HepG2 (cell line): Measurements from ENCODE around the gene PRDM10. TPM values are rescaled to one million over a fixed set of nuclear protein-coding genes. Genes with fewer than 3 reads are reported as not detected.

ENCODE experiments used
- ATF5 ChIP-seq: sonication (generic); formaldehyde crosslinking; IDR thresholded peaks from 2 replicates; pipeline ENCODE4 v1.4.0; 2020; ENCODE audit warnings: mild to moderate bottlenecking, low read depth, missing genetic modification reagents
- CBX1 ChIP-seq: IDR thresholded peaks from one replicate; pipeline ENCODE4 v1.6.1; 2016; ENCODE audit warnings: antibody characterized with exemption, low read depth
- CCDC6 ChIP-seq: sonication (generic); formaldehyde crosslinking; IDR thresholded peaks from 2 replicates; pipeline ENCODE4 v1.8.1; 2022; ENCODE audit warnings: mild to moderate bottlenecking, missing genetic modification reagents, moderate library complexity
- ELF1 ChIP-seq: sonication (generic); formaldehyde crosslinking; IDR thresholded peaks from 2 replicates; pipeline ENCODE4 v1.4.0; 2020; ENCODE audit warnings: missing genetic modification reagents
- KLF13 ChIP-seq: sonication (generic); formaldehyde crosslinking; IDR thresholded peaks from 2 replicates; pipeline ENCODE4 v1.4.0; 2020; ENCODE audit warnings: mild to moderate bottlenecking, missing genetic modification reagents
- KLF16 ChIP-seq, 2 experiments: sonication (generic) in 1 of 2; formaldehyde crosslinking in 1 of 2; IDR thresholded peaks; 2 replicates each; pipeline versions ENCODE4 v1.6.1 to v1.8.0; 2016 to 2023; ENCODE audit warnings: missing genetic modification reagents in 2 of 2, missing compliant biosample characterization in 1 of 2
- NKX3-1 ChIP-seq: sonication (generic); formaldehyde crosslinking; IDR thresholded peaks from 2 replicates; pipeline ENCODE4 v1.5.0; 2020; ENCODE audit warnings: missing genetic modification reagents
- SMAD1 ChIP-seq: sonication (generic); formaldehyde crosslinking; IDR thresholded peaks from 2 replicates; pipeline ENCODE4 v1.4.0; 2020; ENCODE audit warnings: missing genetic modification reagents, low read depth, mild to moderate bottlenecking, borderline replicate concordance
- SOX6 ChIP-seq, 2 experiments: fragments of 450-650 bp in 1 of 2; sonication (generic) in 1 of 2; formaldehyde crosslinking in 1 of 2; IDR thresholded peaks; 2 replicates each; pipeline versions ENCODE4 v1.4.0 to v1.6.1; 2017 to 2020; ENCODE audit warnings: antibody characterized with exemption in 1 of 2, mild to moderate bottlenecking in 1 of 2, missing genetic modification reagents in 1 of 2
- SP5 ChIP-seq: IDR thresholded peaks from 2 replicates; pipeline ENCODE4 v1.6.1; 2016; ENCODE audit warnings: low read depth, borderline replicate concordance
- SYNCRIP ChIP-seq: fragments of 200-400 bp; formaldehyde crosslinking; IDR thresholded peaks from 2 replicates; pipeline ENCODE4 v1.6.1; 2018; ENCODE audit warnings: mild to moderate bottlenecking, low read depth, low read length; ENCODE audit not compliant: insufficient read depth
- ZBTB34 ChIP-seq: sonication (generic); formaldehyde crosslinking; IDR thresholded peaks from 2 replicates; pipeline ENCODE4 v1.8.0; 2022; ENCODE audit warnings: mild to moderate bottlenecking, missing genetic modification reagents
- ZBTB42 ChIP-seq: sonication (generic); formaldehyde crosslinking; IDR thresholded peaks from 2 replicates; pipeline ENCODE4 v1.5.0; 2020; ENCODE audit warnings: mild to moderate bottlenecking, missing genetic modification reagents
- ZNF260 ChIP-seq: sonication (generic); formaldehyde crosslinking; IDR thresholded peaks from 2 replicates; pipeline ENCODE4 v1.4.0; 2020; ENCODE audit warnings: missing genetic modification reagents, low read depth, mild to moderate bottlenecking, borderline replicate concordance
- ZNF333 ChIP-seq: sonication (generic); formaldehyde crosslinking; IDR thresholded peaks from 2 replicates; pipeline ENCODE4 v1.4.0; 2020; ENCODE audit warnings: mild to moderate bottlenecking, missing genetic modification reagents, borderline replicate concordance
- ZNF75D ChIP-seq: sonication (generic); formaldehyde crosslinking; IDR thresholded peaks from 2 replicates; pipeline ENCODE4 v1.8.1; 2023; ENCODE audit warnings: missing genetic modification reagents, mild to moderate bottlenecking, borderline replicate concordance
- ZSCAN31 ChIP-seq: sonication (generic); formaldehyde crosslinking; IDR thresholded peaks from 2 replicates; pipeline ENCODE4 v1.5.0; 2020; ENCODE audit warnings: low read depth, mild to moderate bottlenecking, missing genetic modification reagents
- ZZZ3 ChIP-seq: sonication (generic); formaldehyde crosslinking; IDR thresholded peaks from 2 replicates; pipeline ENCODE4 v1.4.0; 2020; ENCODE audit warnings: missing genetic modification reagents, mild to moderate bottlenecking, borderline replicate concordance
- polyA plus RNA-seq, 8 experiments: library from polyadenylated mRNA; depleted of rRNA in 3 of 8; stranded (reverse) in 7 of 8; unstranded in 1 of 8; fragments of >200 nt; fragmentation: Illumina TruSeq in 4 of 8; extraction: Trizol in 4 of 8; gene quantifications; 2 replicates each; pipeline versions ENCODE4 v1.2.1 to v1.2.3, GENCODE V29; 2011 to 2016; ENCODE audit warnings: low read depth in 4 of 8, missing spikeins in 1 of 8, mixed read lengths in 1 of 8; ENCODE audit not compliant: insufficient read depth in 1 of 8
- total RNA-seq, 5 experiments: library from RNA; depleted of rRNA; stranded (reverse); fragments of >200 nt; fragmentation: Illumina TruSeq; extraction: Trizol; gene quantifications; 2 replicates each; pipeline ENCODE4 v1.2.3, GENCODE V29; 2016; ENCODE audit warnings: low read depth in 1 of 5
- TF ChIP-seq, protein P1 (sequence below): IDR thresholded peaks from 2 replicates; pipeline ENCODE4 v1.4.0; 2020; ENCODE audit warnings: mild to moderate bottlenecking, missing genetic modification reagents
- TF ChIP-seq, protein P2 (sequence below): sonication (generic); formaldehyde crosslinking; IDR thresholded peaks from 2 replicates; pipeline ENCODE4 v1.4.0; 2020; ENCODE audit warnings: missing genetic modification reagents, borderline replicate concordance

PRDM10 gene
- total and polyA plus RNA-seq, 2 of the 13 experiments (the other 11 are each of a cell fraction or from before 2014, with no cell fraction given) = 5.7 to 5.8 TPM

GRCh38 chr11:129895126-129896041, 107.3 kb downstream of the PRDM10 start, which contains the start of gene NFRKB (continued):
- TF ChIP-seq ATF5 (CRISPR knock-in tag) (no peak), ZSCAN31 (CRISPR knock-in tag) (peak; percentile 34; the same call in 1 of the 2 replicates), KLF16 (CRISPR knock-in tag; IDR thresholded peaks at IDR 0.05) (0 out of 4 replicates have a peak, but pooled peaks of 1 of the 2 experiments have one; percentile 23), NKX3-1 (CRISPR knock-in tag) (0 out of 2 replicates have a peak, but pooled peaks have one; percentile 50), CBX1 (no peak), ELF1 (CRISPR knock-in tag) (no peak), ZNF333 (CRISPR knock-in tag) (no peak), ZBTB42 (CRISPR knock-in tag) (no peak), CCDC6 (0 out of 2 replicates have a peak, but pooled peaks have one; percentile 62), ZBTB34 (CRISPR knock-in tag) (no peak), SYNCRIP (no peak), SMAD1 (CRISPR knock-in tag) (no peak), KLF13 (CRISPR knock-in tag) (no peak), SP5 (CRISPR knock-in tag) (0 out of 2 replicates have a peak, but pooled peaks have one; percentile 16), ZNF75D (CRISPR knock-in tag) (no peak), ZNF260 (CRISPR knock-in tag) (no peak), ZZZ3 (CRISPR knock-in tag) (no peak), SOX6 (IDR thresholded peaks at IDR 0.05) (no peak), SOX6 (CRISPR knock-in tag; IDR thresholded peaks at IDR 0.05) (peak; percentile 26; the same call in 1 of the 2 replicates)
- TF ChIP-seq, protein P1, sequence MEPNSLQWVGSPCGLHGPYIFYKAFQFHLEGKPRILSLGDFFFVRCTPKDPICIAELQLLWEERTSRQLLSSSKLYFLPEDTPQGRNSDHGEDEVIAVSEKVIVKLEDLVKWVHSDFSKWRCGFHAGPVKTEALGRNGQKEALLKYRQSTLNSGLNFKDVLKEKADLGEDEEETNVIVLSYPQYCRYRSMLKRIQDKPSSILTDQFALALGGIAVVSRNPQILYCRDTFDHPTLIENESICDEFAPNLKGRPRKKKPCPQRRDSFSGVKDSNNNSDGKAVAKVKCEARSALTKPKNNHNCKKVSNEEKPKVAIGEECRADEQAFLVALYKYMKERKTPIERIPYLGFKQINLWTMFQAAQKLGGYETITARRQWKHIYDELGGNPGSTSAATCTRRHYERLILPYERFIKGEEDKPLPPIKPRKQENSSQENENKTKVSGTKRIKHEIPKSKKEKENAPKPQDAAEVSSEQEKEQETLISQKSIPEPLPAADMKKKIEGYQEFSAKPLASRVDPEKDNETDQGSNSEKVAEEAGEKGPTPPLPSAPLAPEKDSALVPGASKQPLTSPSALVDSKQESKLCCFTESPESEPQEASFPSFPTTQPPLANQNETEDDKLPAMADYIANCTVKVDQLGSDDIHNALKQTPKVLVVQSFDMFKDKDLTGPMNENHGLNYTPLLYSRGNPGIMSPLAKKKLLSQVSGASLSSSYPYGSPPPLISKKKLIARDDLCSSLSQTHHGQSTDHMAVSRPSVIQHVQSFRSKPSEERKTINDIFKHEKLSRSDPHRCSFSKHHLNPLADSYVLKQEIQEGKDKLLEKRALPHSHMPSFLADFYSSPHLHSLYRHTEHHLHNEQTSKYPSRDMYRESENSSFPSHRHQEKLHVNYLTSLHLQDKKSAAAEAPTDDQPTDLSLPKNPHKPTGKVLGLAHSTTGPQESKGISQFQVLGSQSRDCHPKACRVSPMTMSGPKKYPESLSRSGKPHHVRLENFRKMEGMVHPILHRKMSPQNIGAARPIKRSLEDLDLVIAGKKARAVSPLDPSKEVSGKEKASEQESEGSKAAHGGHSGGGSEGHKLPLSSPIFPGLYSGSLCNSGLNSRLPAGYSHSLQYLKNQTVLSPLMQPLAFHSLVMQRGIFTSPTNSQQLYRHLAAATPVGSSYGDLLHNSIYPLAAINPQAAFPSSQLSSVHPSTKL = no peak
- TF ChIP-seq, protein P2, sequence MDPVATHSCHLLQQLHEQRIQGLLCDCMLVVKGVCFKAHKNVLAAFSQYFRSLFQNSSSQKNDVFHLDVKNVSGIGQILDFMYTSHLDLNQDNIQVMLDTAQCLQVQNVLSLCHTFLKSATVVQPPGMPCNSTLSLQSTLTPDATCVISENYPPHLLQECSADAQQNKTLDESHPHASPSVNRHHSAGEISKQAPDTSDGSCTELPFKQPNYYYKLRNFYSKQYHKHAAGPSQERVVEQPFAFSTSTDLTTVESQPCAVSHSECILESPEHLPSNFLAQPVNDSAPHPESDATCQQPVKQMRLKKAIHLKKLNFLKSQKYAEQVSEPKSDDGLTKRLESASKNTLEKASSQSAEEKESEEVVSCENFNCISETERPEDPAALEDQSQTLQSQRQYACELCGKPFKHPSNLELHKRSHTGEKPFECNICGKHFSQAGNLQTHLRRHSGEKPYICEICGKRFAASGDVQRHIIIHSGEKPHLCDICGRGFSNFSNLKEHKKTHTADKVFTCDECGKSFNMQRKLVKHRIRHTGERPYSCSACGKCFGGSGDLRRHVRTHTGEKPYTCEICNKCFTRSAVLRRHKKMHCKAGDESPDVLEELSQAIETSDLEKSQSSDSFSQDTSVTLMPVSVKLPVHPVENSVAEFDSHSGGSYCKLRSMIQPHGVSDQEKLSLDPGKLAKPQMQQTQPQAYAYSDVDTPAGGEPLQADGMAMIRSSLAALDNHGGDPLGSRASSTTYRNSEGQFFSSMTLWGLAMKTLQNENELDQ (CRISPR knock-in tag) = no peak
